ENCODE results near the gene NALCN.

The NALCN gene

GRCh38 chr13:101416181-101417042 lies at the start of gene NALCN:
Gene NALCN (minus strand): TSS chr13:101416508. CDS start chr13:101399126, 17,382 bp downstream.
- peak; percentile 41 for DNase-seq (ENCODE audit: low spot score)

GRCh38 chr13:101465877-101466276 lies 49.6 kb upstream of the NALCN start:
- DNase-seq (ENCODE audit: low spot score): no peak

GRCh38 chr13:101457176-101457575 lies 40.9 kb upstream of the NALCN start:
- DNase-seq (ENCODE audit: low spot score): no peak

GRCh38 chr13:101455863-101456262 lies 39.6 kb upstream of the NALCN start:
- no peak for DNase-seq (ENCODE audit: low spot score)

- no peak for DNase-seq (ENCODE audit: low spot score)
Measured at GRCh38 chr13:101454767-101455166, 38.5 kb upstream of the NALCN start.

DNA sequence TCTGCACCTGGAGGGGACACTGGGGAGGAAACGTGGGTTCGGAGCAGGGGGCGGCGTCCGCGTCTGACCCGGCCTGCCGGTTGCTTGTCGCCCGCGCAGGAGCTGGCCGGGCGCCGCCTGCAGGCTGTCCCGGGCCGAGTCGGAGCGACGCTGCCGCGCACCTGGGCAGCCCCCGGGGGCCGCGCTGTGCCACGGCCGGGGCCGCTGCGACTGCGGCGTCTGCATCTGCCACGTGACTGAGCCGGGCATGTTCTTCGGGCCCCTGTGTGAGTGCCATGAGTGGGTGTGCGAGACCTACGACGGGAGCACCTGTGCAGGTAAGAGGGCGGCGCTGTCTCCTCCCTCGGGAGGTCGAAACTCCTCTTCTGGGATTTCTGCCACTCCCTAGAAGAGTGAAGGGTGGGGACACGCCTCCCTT lies 37.5 kb upstream of the NALCN start:
- no peak for DNase-seq (ENCODE audit: low spot score)

DNA sequence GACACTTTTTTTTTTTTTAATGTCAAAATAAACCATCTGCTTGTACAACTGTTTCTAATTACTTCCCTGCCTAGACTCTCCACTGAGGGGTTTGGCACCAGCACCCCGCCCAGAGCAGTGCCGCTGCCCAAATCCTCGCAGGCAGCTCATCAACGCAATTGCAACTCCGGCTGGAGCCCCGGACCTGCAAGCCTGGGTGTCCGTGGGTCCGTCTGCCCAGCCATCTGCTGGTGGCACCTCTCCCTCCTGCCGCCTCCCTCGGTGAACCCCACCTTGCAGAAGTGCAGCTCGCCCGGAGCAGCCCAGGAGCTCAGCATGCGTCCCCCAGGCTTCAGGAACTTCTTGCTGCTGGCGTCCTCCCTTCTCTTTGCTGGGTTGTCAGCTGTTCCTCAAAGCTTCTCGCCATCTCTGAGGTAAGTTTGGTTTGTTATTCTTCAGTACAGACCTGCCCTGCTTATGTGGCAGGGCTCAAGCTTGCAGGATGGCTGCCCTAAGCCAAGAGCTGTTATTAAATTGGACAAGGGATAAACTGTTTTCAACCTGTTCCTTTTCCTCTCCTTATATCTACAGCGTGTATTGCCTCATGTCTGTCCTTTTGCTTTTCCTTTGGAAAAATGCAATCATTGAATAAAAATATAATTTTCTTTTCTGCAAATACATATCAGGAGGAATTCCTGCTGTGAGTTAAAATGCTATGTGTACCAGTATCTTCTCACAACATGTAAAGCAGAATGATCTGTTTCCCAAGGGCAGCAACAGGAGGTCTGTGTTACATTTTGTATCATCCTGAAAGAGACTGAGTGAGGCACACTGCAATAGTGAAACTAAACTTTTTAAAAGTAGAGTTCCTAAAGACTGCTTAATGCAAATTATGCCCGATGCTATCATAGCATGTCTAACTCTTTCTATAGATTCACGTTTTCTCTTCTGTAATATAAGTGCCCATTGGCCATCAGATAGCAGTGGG lies 36.5 kb upstream of the NALCN start, which contains the start of gene ITGBL1:
Gene ITGBL1, plus strand, starts transcription at position 157 of the 967 bp plus-strand sequence. Its CDS starts 159 bp downstream, at position 316.
- DNase-seq (ENCODE audit: low spot score): peak; percentile 81

GRCh38 chr13:101451641-101452040 lies 35.3 kb upstream of the NALCN start:
- DNase-seq (ENCODE audit: low spot score): no peak

DNA sequence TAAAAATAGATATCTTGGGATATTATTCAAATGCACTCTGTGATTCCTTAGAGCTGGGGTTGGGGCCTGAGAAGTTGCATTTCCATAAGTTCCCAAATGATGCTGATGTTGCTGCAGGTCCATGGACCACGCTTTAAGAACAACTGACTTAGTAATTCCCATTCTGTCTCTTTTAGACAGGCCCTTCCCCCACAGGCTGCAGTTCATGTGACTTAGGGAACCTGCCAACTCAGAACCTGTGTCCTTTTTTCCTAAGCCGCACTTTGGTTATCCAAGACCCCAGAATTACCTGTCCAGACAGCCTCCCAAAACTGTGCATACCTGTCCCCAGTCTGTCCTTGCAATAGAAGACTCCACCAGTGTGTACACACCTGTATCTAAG lies 34.4 kb upstream of the NALCN start:
- no peak for DNase-seq (ENCODE audit: low spot score)

GRCh38 chr13:101449790-101450748 lies 33.8 kb upstream of the NALCN start:
- no peak for DNase-seq (ENCODE audit: low spot score)

GRCh38 chr13:101447852-101448251 lies 31.5 kb upstream of the NALCN start:
- DNase-seq (ENCODE audit: low spot score): no peak

GRCh38 chr13:101434486-101434885 lies 18.2 kb upstream of the NALCN start:
- DNase-seq (ENCODE audit: low spot score): no peak

GRCh38 chr13:101433895-101434294 lies 17.6 kb upstream of the NALCN start:
- no peak for DNase-seq (ENCODE audit: low spot score)

DNA sequence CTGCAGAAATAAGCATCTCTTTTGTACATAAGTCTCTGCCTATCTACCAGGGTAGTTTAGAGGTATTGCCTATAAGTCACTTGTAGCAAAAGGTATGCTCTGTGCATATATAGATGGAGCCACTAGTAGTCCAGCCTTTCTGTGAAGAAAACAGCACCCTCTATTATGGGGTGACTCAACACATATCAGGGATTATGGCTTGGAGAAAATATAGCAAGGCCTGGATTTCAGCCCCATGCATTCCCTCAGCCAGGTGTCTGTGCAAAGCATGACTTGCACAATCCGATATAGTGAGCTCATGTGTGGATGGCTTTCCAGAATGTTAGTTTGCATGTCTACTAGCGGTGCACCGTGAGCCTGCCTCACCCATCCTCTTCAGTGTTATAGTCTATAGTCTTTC lies 13.4 kb upstream of the NALCN start:
- no peak for DNase-seq (ENCODE audit: low spot score)

DNA sequence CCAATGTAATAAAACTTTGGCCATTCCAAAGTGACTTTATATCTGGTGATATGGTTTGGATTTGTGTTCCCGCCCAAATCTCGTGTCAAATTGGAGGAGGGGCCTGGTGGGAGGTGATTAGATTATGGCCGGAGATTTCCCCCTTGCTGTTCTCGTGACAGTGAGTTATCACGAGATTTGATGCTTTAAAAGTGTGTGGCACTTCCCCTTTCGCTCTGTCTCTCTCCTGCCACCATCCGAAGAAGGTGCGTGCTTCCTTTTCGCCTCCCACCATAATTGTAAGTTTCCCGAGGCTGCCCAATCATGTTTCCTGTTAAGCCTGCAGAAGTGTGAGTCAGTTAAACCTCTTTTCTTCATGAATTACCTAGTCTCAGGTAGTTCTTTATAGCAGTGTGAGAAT lies 9.3 kb upstream of the NALCN start:
- DNase-seq (ENCODE audit: low spot score): no peak

DNA sequence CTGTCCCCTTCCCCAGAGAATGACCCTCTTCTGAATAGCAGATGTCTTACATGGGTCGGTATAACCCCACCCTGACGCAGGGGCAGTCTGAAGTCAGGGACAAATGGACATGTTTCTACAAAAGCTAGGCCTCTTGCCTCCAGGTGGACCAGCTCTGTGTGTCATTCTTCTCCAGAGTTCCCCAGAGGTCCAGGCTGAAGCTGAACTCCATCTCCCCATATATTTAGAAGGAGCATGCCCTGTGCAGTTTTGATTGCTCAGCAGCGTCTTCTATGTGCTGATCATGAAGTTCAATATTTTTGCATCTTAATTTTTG lies 8.8 kb upstream of the NALCN start:
- DNase-seq (ENCODE audit: low spot score): no peak

- no peak for DNase-seq (ENCODE audit: low spot score)
Measured at GRCh38 chr13:101424381-101425155, 8.3 kb upstream of the NALCN start.

DNA sequence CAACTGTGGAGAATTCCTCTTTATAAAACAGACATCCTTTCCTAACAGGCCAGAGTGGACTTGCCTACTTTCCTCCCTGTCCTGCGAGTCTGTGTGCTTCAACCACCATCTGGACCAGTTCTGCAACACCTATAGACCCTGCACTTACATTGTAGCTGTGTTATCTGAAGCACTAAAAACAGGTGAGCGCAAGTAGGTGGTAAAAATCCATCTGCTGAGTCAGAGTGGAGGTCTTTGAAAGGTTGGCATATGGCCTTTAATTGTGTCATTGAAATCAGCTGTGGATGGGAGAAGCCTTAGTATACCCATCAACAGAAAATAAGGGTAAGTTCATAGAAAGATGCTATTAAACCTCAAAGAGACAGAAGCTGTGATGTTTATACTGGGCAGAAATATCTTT lies 7.6 kb upstream of the NALCN start:
- DNase-seq (ENCODE audit: low spot score): no peak

DNA sequence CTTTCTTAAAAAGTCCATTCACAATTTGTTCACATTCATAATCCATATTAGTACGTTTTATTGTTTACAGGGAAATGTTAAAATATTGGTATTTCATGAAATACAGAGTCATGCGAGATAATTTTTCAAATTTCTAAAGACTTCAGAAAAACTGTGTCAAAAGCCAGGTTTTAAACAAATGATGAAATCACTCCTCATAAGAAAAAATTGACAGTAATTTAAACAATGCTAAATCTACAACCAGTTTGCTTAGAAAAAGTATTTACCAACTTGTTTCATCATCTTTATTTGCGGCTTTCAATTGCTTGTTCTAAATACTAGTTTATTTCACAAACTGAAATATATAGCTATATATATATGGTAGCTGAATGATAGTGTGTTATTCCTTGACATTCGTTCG lies 1.2 kb upstream of the NALCN start:
- no peak for DNase-seq (ENCODE audit: low spot score)

DNA sequence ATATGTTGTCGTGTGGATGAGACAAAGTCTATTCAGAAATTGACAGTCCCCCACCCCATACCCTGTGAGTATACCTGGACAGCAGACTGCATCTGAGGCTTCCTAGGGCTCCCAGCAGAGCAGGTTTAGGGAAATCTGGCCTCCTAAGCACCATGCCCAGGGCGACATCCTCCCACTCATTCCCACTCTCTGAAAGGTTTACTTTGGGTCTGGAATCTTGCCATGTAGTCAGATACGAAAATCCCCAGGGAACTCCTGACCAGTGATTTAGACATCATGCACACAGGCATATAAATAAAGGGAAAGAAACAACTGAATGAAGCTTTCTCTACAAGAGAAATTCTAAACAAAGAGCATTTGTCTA lies 717 bp upstream of the NALCN start:
- DNase-seq (ENCODE audit: low spot score): peak; percentile 56

Data from cerebellar cortex (tissue), 1 donor.